Measurements from ENCODE around the gene LIMCH1.
"Not testable (repeated sequence)": the region's sequence is repeated elsewhere in the genome, so short reads cannot be mapped to it uniquely, and the experiment has no call there.

Gene LIMCH1

DNA sequence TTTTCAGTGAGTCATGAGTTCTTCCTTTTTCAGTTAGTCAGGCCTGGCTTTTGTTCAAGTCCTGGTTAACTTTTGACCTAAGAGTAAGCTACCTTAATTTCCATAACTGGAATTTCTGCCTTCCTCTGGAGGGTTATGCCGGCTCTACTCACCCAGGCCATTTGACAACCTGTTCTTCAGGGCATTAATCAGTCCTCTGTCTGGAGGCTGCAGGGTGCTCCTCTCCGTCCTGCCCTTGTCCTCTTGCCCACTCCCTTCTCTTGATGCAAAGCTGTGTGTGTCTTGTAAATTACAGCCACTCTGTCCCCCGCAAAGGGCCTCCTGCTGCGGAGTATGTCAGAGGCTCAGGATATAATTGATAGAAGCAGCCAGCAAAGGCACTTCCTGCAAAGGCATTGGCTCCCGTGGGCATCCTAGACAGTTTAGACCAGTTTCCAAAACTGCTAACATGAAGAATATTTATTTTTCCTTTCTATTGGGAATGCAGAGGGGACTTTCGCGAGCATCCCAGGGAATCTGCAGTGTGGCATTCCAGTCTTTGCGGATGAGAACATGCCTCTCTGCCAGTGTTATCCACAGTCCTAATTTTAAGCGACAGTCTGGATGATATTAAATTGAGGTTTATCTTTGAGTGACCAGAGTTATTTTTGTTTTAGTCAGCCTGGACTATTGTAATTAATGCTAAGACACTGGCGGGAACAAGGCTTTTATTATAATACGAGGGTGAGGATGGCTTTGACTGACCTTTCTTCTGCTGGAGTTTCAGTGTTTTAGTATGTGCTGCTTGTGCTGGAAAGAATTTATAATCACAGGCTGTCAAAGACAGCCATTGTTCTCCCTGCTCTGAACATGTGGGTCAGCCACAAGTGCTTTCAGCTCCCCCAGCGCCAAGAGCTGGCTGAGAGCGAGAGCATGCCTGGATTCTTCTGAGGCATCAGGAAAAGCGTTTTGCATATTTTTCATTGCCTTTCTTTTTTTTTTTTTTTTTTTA lies 74.2 kb downstream of the LIMCH1 start:
- no peak for DNase-seq

DNA sequence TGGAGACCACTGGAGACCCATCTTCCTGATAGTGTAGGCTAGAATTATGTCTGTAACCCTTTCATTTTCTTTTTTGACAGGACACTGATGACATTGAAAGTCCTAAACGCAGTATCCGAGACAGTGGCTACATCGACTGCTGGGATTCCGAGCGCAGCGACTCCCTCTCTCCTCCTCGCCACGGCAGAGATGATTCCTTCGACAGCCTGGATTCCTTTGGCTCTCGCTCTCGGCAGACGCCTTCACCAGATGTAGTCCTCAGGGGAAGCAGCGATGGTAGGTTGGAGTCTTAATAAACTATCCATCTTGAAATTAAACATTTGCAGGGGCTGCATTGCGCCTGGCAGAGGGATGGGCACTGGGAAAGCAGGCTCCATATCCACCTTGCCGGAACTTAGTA lies 75.4 kb downstream of the LIMCH1 start:
- DNase-seq: no peak

DNA sequence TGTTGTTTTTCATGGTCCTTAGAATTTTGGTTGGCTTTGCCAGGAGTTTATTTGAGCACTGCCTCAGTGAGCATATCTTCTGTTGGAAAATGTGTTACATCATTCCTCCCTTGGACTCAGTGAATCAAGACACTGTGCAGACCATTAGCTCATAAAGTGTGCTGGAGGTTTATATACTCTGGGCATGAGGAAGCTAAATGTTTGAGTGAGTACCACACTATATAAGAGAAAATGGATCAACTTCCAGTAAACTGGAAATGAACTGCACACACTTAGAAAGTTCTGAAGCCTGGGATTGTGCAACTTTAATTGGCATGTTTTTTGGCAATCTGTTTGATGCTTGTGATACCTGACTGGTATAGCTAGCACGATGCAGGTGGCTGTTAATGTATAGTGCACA lies 75.9 kb downstream of the LIMCH1 start:
- no peak for DNase-seq

DNA sequence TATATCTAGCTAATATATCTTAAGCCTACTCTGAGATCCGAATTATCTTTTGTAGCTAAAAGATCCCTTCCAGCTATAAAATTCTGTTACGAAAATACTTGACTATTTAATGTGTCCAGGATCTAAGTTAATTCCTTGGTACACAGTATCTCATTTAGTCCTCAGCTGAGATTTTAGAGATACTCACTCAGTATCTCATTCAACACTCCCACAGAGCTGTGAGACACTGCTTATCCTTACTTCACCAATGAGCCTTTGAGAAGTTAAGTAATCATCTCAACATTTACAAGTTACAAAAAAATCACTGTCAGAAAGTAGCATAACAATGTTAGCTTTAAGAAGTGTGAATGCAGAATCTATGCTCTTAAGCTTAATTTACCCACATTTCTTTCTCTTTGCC lies 76.6 kb downstream of the LIMCH1 start:
- DNase-seq: no peak

DNA sequence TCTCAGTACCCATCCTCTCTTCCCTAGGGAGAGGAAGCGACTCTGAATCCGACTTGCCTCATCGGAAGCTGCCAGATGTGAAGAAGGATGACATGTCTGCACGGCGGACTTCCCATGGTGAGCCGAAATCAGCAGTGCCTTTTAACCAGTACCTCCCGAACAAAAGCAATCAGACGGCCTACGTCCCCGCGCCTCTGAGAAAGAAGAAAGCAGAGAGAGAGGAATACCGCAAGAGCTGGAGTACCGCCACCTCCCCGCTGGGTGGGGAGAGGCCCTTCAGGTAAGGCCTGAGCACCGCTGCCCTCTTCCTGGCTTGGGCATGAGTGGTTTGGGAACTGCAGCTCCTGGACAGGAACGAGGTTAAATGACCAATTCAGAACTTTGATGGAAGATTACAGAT lies 81.2 kb downstream of the LIMCH1 start:
- DNase-seq: no peak

DNA sequence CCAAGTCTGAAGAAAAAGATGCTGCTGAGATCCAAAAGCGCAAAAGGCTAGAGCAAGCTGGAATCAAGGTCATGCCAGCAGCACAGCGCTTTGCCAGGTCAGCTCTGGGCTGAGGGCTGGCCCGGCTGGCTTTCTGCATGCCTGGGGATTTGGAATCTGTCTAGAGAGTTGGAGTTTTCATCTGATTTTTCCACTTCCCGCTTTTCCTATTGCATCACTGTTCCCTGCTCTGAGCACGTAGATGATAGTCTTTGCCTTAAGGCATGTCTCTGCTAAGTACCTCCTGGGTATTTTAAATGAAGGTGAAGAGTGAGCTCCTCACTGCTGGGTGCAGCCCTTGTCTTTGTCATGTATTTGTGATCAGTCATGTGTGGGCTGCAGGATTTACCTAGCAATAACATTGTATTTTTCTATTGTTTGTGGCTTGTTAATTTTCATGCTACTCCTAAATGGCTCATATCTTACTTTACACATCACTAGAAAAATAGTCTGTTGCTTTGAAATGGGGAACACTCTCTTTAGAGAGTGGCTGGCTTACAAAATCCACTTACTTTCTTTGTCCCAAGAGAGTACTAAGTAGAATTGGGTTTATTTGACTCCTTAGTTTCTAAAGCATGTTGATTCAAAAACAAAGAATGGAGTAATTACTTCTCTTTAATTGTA lies 82.8 kb downstream of the LIMCH1 start:
- DNase-seq: no peak

DNA sequence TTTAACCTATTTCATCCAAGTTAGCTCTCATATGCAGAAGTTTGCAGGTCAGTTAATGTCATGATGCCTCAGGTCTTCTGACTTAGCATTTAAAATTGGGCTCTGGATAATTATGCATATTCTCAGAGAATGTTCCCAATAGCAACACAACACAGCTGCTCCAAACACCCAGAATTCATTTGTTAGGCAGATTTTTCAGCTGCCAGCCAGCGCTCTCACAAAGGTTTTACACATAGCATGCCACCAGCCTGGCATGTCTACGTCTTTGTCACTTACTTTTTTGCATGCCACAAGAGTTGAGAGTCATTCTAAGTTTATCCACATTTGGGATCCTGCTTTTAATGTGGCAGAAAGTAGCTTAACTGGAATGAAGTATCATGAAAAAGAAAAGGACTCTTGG lies 84.8 kb downstream of the LIMCH1 start:
- DNase-seq: no peak

DNA sequence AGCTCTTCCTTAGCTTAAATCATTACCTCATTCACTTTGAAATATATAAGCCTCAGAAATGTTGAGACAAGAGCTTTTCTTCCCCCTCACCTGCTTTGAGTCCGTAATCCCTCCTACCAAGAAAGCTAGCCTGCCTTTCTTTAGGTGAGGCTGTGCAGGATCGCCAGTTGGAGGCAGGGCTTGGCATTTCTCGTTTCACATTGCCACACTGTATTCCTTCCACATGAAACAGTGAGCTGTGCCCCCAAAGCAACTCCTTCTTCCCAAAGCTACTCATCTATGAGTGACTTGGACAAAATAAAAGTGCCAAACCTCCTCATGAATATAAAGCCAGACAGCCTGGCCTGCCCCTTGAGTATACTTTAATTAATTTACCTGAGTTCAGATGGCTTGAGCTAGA lies 86.8 kb downstream of the LIMCH1 start:
- DNase-seq: no peak

DNA sequence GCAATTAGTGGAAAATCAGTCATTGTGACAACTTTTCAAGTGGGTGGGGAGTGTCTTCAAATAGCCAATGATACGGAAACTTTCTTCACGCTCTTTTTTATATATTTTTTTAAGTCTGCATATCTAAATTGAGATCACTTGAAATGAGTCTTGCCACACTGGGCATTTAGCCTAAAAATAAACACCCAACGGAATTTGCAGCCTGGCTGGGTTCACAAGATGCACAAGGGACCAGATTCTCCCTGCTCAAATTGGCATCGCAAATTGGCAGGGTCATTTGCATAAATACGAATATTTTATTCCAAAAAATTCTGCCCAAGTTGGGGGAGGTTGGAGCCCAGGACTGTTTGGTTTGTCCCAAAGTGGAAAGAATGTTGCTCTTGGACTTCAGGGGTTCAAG lies 87.6 kb downstream of the LIMCH1 start:
- no peak for DNase-seq

DNA sequence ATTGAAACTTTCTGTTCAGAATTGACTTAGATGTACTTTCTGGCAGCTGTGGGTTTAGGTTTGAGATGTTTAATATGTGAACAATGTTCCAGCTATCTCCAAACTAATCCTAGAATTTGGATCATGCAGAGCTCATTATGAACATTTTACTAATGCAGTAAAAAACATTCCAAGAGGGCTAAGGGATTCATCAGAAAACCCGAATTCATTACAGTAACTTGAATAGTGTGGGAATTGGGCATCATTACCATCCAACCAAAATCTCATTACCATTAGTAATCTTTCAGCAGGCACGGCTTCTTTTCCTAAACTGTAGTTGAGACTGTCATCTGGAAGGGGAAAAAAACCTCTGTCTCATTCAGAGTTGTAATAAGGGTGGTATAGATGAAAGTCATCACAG lies 91.0 kb downstream of the LIMCH1 start:
- no peak for DNase-seq

DNA sequence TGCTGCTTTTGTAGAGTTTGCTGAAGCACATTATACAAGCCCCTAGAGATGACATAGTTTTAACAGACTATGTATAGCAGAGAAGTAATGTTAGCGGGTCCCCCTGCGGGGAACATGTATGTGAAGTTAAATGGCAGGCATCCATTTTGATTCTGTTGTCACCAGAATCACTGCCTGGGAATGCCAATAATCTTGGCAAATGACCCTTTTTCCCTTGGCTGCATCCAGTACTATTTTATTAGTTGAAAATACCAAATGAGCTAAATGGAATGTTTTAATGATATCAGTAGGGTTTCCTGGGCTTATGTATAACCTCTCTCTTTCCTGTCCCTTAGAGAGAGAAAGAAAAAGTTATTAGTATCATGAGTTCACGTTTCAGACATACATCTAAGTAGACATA lies 93.6 kb downstream of the LIMCH1 start:
- no peak for DNase-seq

DNA sequence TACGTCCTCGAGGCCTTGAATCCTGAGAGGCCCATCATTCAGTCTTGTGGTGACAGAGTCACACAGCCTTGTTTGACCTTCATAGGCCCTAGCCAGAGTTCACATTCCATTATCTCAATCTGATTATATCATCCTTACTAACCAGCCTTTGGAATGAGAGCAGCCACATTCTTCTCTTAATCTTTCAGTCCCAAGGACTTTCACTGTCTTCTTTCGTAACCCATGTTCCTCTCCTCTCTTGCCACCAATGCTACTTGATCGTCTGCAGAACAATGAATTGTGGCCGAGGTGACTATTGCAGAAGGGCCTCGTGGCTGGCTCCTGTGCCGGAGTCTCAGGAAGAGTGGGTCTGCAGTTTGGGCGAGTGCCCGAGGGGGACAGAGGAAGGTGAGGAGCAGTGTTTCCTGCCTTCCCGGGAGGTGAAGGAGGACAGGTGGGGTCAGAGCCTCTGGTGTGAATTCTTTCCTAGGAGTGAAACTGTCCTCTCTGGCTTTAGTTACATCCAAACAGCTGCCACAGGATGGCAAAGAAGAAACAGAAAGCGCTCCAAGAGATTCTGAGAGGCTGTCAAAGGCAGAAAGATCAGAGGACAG lies 94.6 kb downstream of the LIMCH1 start:
- DNase-seq: no peak

DNA sequence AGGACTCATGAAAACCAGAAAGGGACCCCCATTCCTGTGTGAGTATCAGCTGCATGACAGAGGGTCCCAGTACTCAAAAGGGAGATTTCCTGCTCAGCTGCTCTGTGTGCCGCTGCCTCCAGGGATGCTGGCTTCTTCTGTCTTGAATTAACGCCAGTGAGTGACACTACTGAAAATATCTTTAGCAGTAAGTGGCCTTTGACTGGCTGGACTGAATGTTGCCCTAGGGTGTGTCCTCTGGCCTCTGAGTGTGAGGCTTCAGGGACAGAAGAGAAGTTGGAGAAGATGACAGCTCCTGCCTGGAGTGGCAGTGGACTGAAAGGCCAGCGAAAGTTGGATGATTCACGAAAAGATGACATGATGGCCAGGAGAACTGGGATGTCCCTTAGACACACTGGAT lies 95.4 kb downstream of the LIMCH1 start:
- DNase-seq: no peak

DNA sequence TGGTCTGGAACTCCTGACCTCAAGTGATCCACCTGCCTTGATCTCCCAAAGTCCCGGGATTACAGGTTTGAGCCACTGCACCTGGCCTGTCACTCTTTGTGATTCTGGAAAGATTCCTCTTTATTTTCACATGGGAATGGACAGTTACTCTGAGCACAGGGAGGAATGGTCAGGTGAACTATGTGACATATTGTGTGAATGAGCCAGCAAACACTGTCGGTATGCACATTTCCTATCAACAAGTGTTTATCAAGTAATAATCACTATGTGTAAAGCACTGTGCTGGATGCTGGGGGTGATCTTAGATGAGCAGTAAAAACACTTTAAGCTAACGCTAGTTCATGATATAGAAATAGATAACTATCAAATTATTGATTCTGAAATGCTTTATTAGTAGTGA lies 97.5 kb downstream of the LIMCH1 start:
- DNase-seq: no peak

DNA sequence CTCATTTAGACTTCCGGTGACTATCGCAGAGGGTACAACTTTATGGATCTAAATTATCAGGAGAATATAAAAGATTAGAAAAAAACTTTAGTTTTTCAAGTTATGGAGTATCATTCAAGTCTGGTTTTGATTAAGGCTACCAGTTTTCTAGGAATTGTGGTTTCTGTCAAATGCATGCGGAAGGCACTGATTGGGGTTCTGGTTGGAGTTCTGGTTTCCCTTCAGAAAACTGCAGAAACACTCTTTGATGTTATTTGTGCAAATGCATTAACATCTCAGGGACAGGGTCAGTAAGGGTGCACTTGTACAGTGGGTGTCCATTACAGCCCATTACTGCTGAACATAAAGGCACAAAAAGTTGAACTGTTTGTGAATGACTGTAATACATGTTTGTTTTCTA lies 100.2 kb downstream of the LIMCH1 start:
- no peak for DNase-seq

DNA sequence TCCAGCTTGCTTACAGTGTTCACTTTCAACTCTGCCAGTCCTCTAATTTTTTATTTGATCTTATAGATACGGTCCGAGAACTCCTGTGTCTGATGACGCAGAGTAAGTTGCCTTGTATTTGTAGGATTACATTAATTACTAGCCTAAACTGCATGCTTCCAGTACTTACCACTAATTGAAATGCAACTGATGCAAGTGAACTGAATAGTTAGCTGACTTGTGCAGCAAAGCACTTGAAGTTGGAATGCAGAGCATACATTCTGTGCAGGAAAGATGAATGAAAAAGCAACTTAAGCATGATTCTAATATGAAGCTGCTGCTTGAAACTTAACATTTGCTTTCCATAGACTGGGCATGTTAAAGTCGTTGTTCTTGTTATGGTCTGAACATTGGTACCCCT lies 100.9 kb downstream of the LIMCH1 start:
- no peak for DNase-seq

DNA sequence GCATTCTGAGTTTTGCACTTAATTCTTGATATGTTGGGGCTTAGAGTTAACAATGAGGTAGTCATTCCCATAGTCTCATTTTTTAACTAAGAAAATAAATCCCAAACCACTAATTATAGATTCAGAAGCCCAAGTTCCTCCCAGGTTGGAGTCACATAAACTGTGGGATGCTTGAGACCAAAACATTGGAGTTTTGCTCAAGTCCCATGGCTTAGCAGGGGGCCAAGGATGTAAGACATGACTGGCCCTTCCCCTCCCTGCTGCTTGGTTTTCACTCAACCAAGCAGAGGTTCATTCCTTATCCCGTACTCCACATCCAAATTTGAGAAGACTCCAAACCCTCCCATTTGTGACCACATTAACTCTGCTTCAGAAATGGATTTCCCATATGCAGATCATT lies 101.3 kb downstream of the LIMCH1 start:
- DNase-seq: no peak

DNA sequence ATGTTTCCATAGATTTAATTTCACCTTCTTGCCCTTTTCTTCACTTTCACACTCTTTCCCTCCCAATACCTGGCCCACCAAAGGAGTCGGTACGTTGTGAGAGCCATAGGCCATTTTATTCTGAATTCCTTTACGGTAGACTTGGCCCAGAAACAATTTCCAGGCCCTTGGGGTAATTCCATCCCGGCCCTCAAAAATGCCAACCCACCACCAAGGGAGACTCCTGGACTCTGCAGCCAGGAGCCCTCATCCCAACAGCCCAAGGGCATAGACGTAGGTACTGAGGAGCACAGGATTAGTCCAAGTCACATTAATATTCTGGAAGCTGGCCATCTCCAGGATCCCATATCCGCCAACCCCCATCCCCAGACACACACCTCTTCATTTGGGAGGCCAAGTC lies 102.9 kb downstream of the LIMCH1 start:
- no peak for DNase-seq

DNA sequence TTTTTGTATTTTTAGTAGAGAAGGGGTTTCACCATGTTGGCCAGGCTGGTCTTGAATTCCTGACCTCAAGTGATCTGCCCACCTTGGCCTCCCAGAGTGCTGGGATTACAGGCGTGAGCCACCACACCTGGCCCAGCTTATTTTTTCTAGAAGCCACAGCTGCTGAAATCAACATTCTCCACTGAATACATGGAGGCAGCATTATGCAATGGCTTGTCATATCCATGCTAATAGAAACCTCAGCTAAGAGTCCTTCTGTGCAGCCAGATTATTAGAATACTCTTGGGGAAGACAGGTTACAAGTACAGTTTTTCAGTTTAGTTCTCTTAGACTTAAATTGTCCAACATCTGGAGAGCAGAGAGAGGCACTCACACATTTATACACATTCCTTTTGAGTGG lies 104.8 kb downstream of the LIMCH1 start:
- DNase-seq: not testable (repeated sequence)

DNA sequence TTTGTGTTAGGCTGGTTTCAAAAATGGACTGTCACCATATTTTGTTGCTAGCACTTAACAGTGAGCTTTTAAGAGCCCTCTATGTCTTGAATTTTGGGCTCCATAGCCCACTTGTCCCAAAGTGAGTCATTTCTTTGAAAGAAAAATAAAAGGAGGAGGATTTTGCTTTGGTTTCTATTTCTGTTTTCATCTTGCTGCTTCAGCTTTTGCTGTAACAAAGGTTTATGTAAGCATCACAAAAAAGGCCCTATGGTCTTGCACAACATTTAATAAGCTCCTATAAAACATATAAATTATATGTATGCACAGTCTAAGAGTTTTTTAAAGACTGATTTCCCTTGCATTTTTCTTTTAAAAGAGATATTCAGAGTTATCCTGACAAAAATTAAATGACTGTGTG lies 105.4 kb downstream of the LIMCH1 start:
- no peak for DNase-seq

DNA sequence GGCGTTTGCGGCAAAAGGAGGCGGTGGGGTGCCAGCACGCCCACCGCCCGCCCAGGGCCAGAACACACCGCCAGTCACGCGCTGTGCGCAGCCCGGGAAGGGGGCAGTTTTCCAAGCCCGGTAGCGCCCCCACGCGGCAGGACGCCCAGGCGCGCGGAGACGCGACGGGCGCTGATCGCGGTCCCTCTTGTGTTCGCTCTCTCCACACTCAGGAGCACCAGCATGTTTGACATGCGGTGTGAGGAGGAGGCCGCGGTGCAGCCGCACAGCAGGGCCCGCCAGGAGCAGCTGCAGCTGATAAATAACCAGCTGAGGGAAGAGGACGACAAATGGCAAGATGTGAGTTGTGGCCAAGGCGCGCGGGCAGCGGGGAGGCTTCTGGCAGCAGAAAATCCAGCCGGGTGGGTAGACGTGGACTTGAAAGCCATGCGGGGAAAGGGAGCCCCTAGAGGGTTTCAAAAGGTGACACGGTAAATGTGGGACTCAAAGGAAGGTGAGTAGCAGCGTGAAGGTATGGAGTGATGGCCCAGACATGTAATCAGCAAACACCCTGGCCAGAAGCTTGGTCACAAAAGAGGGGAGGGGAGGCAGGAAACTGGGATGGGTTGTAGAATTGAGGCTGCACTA lies 106.4 kb downstream of the LIMCH1 start:
- no peak for DNase-seq

DNA sequence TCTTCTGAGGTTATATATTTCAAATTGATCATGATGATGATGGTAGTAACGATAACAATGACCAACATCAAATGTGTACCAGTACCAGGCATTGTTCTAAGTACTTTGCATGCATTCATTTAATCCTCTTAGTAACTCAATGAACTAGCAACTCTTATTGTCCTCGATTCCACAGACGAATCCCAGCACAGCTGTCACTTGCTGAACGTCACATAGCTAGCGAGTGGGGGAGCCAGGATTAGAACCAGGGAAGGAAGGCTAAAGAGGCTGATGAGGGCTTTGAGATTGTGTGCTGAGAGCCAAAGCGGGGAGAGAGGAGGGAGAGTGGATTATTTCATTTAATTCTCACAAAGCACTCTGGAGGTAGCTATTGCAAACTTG lies 106.9 kb downstream of the LIMCH1 start:
- no peak for DNase-seq

DNA sequence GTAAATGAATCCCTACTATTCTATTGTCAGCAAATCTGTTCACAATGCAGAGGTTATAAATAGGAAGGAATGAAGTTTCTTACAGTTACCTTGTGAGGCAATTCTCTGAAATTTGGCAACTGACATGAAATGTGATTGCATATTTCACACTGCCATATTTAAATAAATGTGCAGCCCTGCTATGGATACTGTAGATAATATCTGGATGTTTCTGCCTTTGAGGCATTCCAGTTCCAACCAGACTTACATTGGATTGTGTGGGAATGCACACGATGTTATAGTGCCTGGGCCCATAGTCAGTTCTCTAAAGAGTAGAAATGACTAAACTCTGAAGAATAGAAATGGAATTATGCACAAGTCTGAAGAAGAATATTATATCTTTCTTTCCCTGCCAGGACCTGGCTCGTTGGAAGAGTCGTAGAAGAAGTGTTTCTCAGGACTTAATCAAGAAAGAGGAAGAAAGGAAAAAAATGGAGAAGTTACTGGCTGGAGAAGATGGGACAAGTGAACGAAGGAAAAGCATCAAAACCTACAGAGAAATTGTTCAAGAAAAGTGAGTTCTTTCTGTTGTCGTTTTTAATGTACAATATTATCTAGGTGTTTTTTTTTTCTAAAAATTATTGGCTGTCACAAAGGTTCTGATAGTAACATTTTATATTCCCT lies 107.9 kb downstream of the LIMCH1 start:
- no peak for DNase-seq
